NCI-H524 (cell line): ENCODE measurements around the gene SLC44A4.
A peak's percentile ranks its signal among the peaks of the same experiment; 100 is the strongest.

Source experiments
- DNase-seq, 2 experiments: peaks; one replicate each; lab custom pipeline; 2025; lab: John Stamatoyannopoulos, UW

Gene SLC44A4

GRCh38 chr6:31901415-31901952 is 22.7 kb upstream of the SLC44A4 start:
- peak in 1 of 2 experiments; percentile 56 for DNase-seq

- DNase-seq: no peak
Observed at GRCh38 chr6:31900917-31901414, 22.2 kb upstream of the SLC44A4 start.

- no peak for DNase-seq
Observed at GRCh38 chr6:31899882-31900722, 21.3 kb upstream of the SLC44A4 start.

- DNase-seq: no peak
Observed at GRCh38 chr6:31899215-31899614, 20.4 kb upstream of the SLC44A4 start.

GRCh38 chr6:31898383-31899011 is 19.7 kb upstream of the SLC44A4 start:
- peak in 1 of 2 experiments; percentile 57 for DNase-seq

GRCh38 chr6:31897612-31898382 is 19.0 kb upstream of the SLC44A4 start, which contains the start of gene EHMT2:
Gene EHMT2 (minus strand): TSS chr6:31897698. CDS start chr6:31897677, 21 bp downstream.
- DNase-seq: peak; percentile 41 to 77

- DNase-seq: peak in 1 of 2 experiments; percentile 47
Observed at GRCh38 chr6:31896856-31897611, 18.2 kb upstream of the SLC44A4 start.

GRCh38 chr6:31896493-31896855 is 17.7 kb upstream of the SLC44A4 start:
- no peak for DNase-seq

GRCh38 chr6:31892821-31893220 is 14.0 kb upstream of the SLC44A4 start:
- no peak for DNase-seq

- DNase-seq: no peak
Observed at GRCh38 chr6:31889331-31889972, 10.7 kb upstream of the SLC44A4 start.

GRCh38 chr6:31888276-31889258 is 9.8 kb upstream of the SLC44A4 start:
- DNase-seq: peak in 1 of 2 experiments; percentile 8

GRCh38 chr6:31887173-31888007 is 8.6 kb upstream of the SLC44A4 start:
- DNase-seq: no peak

- no peak for DNase-seq
Observed at GRCh38 chr6:31886541-31886991, 7.8 kb upstream of the SLC44A4 start.

GRCh38 chr6:31884528-31885035 is 5.8 kb upstream of the SLC44A4 start:
- DNase-seq: no peak

GRCh38 chr6:31883676-31884075 is 4.9 kb upstream of the SLC44A4 start:
- no peak for DNase-seq

- peak; percentile 24 to 71 for DNase-seq
Observed at GRCh38 chr6:31882344-31882743, 3.5 kb upstream of the SLC44A4 start.

- DNase-seq: no peak
Observed at GRCh38 chr6:31881136-31881859, 2.5 kb upstream of the SLC44A4 start.

- DNase-seq: no peak
Observed at GRCh38 chr6:31880616-31881015, 1.8 kb upstream of the SLC44A4 start.
